ENCODE measurements around the gene ADAMTS12. TPM values are rescaled to one million over a fixed set of nuclear protein-coding genes. Genes with fewer than 3 reads are reported as not detected.

Gene ADAMTS12
- total and polyA plus RNA-seq, 2 experiments from 2014 or later, result 9.1 to 17.1 TPM

DNA sequence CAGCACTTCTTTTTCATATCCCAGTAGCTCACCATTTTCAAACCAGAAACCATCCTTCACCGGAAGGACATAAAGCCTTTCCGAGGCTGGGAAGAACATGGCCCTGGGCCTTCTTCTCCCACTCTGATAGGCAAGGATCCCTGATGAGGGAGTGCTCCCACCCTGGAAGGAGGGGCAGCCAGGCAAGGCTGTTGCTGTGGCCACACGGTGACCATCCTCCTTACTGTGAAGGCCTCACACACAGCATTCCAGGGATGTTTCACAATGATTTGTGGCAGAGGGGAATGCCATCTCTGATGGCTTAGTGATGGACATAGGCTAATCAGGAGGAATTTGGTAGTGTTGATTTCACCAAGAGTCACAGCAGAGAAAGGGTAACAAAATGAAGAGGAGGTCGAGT is 130.7 kb downstream of the ADAMTS12 start:
- no peak for TF ChIP-seq ZNF114 (CRISPR knock-in tag; IDR thresholded peaks at IDR 0.05)
- TF ChIP-seq ZNF462 (CRISPR knock-in tag; IDR thresholded peaks at IDR 0.05), result peak; percentile 80; the same call in 1 of the 2 replicates
- TF ChIP-seq ETS1 (IDR thresholded peaks at IDR 0.05), result no peak
- TF ChIP-seq NANOG (IDR thresholded peaks at IDR 0.05; ENCODE audit: borderline replicate concordance), result no peak
- Histone ChIP-seq H3K4me1 (ENCODE audit: insufficient read depth) (peaks cover 47% of the 10 kb centered on the region), H3K4me2 (no peak overlapping the region), H3K4me3 (no peak overlapping the region), H3K79me2 (replicated peaks; ENCODE audit: insufficient read depth) (peaks cover 5% of the 10 kb centered on the region; the same call in 1 of the 2 replicates), H3K9me2 (ENCODE audit: insufficient read depth) (no peaks in the 10 kb centered on the region), H3K27ac (ENCODE audit: low read depth) (peak overlapping the region; percentile 28; the same call in 1 of the 2 replicates), H2AFZ (no peak overlapping the region), H3F3A (replicated peaks; ENCODE audit: low read depth) (no peaks in the 10 kb centered on the region), H3K27me3 (ENCODE audit: insufficient read depth) (no peaks in the 10 kb centered on the region), H4K20me1 (replicated peaks; ENCODE audit: insufficient read depth) (no peaks in the 10 kb centered on the region), H3K36me3 (ENCODE audit: insufficient read depth) (no peaks in the 10 kb centered on the region)
- H3K9me3 Mint-ChIP-seq, result no peaks in the 10 kb centered on the region
- ATAC-seq, result peak; percentile 61
- peak overlapping the region; percentile 0; the same call in 1 of the 2 replicates for H3K27ac Mint-ChIP-seq
- H3K36me3 Mint-ChIP-seq (ENCODE audit: low read depth), result no peaks in the 10 kb centered on the region
- peak; percentile 64 for DNase-seq (ENCODE audit: low spot score)
- H3K4me3 Mint-ChIP-seq, result no peak overlapping the region
- H3K4me1 Mint-ChIP-seq, result peaks cover 51% of the 10 kb centered on the region
- H3K27me3 Mint-ChIP-seq (ENCODE audit: insufficient read depth, low read depth, poor library complexity), result peaks cover 4% of the 10 kb centered on the region

- no peak for ATAC-seq
- H3K4me1 Mint-ChIP-seq, result peaks cover 28% of the 10 kb centered on the region
- TF ChIP-seq JUNB (IDR thresholded peaks at IDR 0.05; ENCODE audit: unreplicated experiment) (no peak), CREB1 (CRISPR knock-in tag; IDR thresholded peaks at IDR 0.05; ENCODE audit: low read depth) (no peak), NANOG (IDR thresholded peaks at IDR 0.05; ENCODE audit: borderline replicate concordance) (no peak), ZNF331 (CRISPR knock-in tag; IDR thresholded peaks at IDR 0.05; ENCODE audit: low read depth) (no peak), ETS1 (IDR thresholded peaks at IDR 0.05) (no peak)
- TF ChIP-seq, protein P1, sequence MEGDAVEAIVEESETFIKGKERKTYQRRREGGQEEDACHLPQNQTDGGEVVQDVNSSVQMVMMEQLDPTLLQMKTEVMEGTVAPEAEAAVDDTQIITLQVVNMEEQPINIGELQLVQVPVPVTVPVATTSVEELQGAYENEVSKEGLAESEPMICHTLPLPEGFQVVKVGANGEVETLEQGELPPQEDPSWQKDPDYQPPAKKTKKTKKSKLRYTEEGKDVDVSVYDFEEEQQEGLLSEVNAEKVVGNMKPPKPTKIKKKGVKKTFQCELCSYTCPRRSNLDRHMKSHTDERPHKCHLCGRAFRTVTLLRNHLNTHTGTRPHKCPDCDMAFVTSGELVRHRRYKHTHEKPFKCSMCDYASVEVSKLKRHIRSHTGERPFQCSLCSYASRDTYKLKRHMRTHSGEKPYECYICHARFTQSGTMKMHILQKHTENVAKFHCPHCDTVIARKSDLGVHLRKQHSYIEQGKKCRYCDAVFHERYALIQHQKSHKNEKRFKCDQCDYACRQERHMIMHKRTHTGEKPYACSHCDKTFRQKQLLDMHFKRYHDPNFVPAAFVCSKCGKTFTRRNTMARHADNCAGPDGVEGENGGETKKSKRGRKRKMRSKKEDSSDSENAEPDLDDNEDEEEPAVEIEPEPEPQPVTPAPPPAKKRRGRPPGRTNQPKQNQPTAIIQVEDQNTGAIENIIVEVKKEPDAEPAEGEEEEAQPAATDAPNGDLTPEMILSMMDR (conservative IDR thresholded peaks at IDR 0.05; ENCODE audit: low read depth in 2 of 2), result no peak
These were observed 133.1 kb downstream of the ADAMTS12 start for GRCh38 chr5:33758737-33759136.

More at GRCh38 chr5:33758737-33759136, 133.1 kb downstream of the ADAMTS12 start:
- no peak overlapping the region for H3K27ac ChIP-seq (ENCODE audit: low read depth)
- no peak overlapping the region for H3K4me3 ChIP-seq
- no peak overlapping the region for H2AFZ ChIP-seq
- H3K36me3 ChIP-seq (ENCODE audit: insufficient read depth), result no peaks in the 10 kb centered on the region
- no peak overlapping the region for H3K4me2 ChIP-seq
- no peak for DNase-seq (ENCODE audit: low spot score)
- Mint-ChIP-seq H3K4me3 (no peak overlapping the region), H3K36me3 (ENCODE audit: low read depth) (no peaks in the 10 kb centered on the region), H3K27me3 (ENCODE audit: insufficient read depth, low read depth, poor library complexity) (peaks cover 4% of the 10 kb centered on the region), H3K27ac (no peak overlapping the region), H3K9me3 (no peaks in the 10 kb centered on the region)
- peaks cover 23% of the 10 kb centered on the region for H3K4me1 ChIP-seq (ENCODE audit: insufficient read depth)
- no peaks in the 10 kb centered on the region for H3K27me3 ChIP-seq (ENCODE audit: insufficient read depth)
- no peaks in the 10 kb centered on the region for H3F3A ChIP-seq (replicated peaks; ENCODE audit: low read depth)
- H3K9me2 ChIP-seq (ENCODE audit: insufficient read depth), result 0 out of 2 replicates have a peak, but pooled peaks cover 7% of the 10 kb centered on the region
- peaks cover 10% of the 10 kb centered on the region for H3K79me2 ChIP-seq (replicated peaks; ENCODE audit: insufficient read depth)
- no peaks in the 10 kb centered on the region for H4K20me1 ChIP-seq (replicated peaks; ENCODE audit: insufficient read depth)

Measured in GM23338 (cell line).